Hematopoietic multipotent progenitor cell treated with erythropoietin and hydrocortisone succinate and interleukin-3 and kit ligand, for 6 days (in vitro differentiated cells): Measurements from ENCODE around the gene FOXL2.
A peak's percentile ranks its signal among the peaks of the same experiment; 100 is the strongest.

Experiments used
- DNase-seq: peaks from one replicate; pipeline ENCODE4 v3.0.0-alpha.2; 2015

FOXL2 gene

DNA sequence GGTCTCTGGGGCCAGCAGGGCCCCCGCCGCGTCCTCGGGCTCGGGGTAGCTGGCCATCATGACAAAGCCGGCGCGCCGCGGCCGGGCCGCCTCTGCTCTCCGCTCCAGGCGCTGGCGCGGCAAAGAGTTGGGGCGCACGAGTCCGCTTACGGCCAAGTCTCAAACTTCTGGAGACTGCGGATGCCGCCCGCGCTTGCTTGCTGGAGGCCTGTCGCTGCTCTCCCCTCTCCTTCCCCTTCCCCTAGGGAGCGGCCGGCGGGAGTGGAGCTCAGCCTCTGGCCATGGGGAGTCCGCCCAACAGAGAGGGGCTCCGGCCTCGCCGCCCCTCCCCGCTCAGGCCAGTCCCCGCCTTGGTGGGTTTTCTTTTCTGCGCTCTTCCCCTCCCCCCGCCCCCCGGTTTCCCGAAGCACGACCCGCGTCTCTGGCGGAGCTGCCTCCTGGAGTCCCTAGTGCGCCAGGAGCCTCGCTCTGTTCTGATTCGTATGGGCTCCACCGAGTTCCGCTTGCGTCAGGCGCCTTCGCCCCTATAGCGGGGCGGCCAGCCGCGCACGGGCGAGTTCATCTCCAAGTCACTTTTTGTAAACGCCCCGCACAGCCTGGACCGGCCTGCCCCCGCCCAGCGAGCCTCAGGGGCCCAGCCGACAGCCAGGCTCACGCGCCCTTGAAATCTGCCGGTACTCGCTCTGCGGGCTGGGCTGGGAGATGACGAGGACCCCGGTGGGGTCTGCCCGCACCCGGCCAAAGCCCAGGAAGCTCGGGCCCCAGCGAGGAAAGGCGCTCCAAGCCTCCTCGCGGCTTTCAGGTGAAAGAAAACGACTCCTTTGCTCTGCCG lies at the start of gene FOXL2, which contains the start of gene FOXL2NB:
Gene FOXL2, minus strand, starts transcription at position 475 of the 832 bp plus-strand sequence. Its CDS starts 415 bp downstream, at position 60.
Gene FOXL2NB, plus strand, starts transcription at position 555 of the 832 bp plus-strand sequence. Its CDS starts 148 bp downstream, at position 703.
- peak; percentile 51 for DNase-seq

DNA sequence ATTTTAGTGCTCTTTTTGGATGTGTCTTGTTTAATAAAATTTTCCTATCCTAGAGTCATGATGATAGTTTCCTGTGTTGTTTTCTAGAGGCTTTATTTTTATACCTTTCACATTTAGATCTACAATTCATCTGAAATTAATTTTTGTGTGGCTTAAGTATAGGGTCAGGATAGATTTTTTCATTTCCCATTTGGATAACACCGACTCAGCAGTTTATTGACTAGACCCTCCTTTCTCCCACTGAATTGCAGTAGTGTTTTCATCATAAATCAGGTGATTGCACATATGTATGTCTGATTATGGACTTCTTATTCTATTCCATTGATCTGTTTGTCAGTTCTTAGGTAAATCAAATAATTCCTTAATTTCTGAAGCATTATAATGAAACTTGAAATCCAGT lies 48.8 kb upstream of the FOXL2 start:
- no peak for DNase-seq

DNA sequence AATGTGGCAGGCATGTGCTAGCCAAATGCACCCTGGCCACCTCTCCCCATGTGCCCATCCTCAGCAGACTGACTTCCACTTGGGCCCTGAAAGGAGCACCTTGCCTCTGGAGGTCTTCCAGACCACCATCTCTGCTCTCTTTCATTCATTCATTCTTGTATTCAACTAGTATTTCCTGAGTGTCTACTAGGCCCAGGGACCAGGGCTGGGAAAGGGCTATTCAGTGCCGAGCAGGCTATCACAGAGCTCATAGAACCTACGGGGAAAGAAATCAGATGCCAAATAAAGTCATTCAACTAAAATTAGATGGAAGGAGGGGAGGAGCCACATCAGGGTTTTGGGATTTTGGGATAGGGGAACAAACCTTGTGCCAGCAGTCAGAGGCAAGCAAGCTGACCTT lies 40.2 kb upstream of the FOXL2 start:
- no peak for DNase-seq

DNA sequence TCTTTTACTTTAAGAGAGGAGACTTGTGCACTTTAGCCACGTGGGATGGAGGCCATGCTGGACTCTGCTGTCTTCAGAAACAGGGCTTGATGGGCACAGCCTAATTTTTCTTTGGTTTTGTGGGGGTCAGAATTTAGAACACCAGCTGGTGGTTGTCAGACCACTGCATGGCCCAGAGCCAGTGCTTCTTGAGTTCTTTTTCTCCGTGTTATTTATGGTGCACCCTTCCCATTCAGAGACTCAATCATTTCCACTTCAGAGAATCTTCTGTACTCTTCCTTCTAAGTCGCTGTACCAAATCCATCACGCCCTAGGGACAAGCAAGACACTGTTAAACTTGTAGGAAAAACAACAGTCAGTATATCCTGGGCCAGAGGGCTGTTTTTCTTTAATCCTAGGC lies 39.0 kb upstream of the FOXL2 start:
- no peak for DNase-seq

DNA sequence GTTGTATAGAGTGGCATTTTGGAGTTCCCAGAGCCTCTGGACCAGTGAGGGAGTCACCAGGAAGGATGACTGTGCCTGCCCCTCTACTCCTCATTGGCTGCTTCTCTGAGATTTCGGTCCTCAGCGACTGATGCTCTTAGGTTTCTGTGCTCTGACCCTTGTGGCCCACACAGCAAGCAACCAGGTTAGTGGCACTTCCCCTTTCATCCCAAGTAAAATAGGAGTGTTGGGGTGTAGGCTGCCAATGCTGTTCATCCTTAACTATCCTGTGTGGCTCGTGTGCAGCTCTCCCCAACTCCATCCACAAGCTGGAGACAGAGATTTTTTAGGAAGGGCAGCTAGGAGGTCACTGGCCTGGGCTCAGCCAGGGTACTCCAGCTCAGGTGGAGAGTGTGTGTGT lies 37.9 kb upstream of the FOXL2 start:
- DNase-seq, result no peak

DNA sequence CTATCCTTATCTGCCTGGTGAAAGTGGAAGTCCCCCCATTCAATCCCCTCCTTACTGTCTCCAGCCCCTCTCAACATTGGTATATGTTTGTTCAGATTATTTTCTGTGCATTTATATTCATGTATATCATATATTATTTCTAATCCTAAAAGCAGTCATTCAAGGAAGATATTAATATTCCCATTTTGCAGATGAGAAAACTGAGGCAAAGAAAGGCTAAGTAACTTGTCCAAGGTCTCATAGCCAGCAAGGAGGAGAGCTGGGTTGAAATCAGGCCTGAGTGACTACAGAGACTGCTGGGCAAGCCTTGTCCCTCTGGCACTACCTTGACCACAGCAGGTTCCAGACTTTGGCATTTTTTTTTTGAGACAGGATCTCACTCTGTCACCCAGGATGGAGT lies 29.1 kb upstream of the FOXL2 start:
- DNase-seq, result no peak

DNA sequence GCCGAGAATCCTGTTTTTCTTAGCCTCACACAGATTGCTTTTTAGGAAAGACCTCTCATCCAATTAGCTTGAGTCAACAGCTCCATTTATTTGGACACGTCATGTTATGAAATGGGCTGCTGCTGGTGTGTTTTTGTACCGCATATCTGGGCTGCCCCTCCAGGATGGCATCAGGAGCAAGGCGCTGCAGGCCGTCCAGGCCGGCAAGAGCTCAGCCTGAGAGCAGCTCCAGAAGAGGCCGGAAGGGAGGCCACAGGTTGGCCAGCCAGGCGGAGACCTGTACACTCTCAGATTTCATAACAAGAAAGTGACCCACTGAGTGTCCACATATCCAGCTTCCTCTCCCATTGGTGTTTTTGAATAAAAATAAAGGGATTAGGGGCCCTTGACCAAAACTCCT lies 28.4 kb upstream of the FOXL2 start:
- no peak for DNase-seq

DNA sequence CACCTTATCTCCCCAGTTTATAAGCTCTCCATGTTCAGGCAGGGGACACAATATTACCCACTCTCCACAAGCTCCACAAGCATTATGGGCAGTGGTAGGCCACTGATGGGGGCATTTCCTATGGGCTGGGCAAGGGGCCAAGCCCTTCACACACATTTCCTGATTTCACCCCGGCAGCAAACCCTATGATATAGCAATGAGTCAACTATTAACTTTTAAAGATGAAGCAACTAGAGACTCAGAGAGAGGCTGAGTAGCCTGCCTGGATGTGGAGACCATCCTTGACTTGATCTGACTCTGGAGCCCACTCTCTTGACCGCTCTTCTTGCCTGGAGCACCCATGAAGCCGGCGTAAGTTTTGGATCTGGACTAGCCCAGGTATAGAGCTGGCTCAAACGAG lies 27.5 kb upstream of the FOXL2 start:
- peak; percentile 10 for DNase-seq

DNA sequence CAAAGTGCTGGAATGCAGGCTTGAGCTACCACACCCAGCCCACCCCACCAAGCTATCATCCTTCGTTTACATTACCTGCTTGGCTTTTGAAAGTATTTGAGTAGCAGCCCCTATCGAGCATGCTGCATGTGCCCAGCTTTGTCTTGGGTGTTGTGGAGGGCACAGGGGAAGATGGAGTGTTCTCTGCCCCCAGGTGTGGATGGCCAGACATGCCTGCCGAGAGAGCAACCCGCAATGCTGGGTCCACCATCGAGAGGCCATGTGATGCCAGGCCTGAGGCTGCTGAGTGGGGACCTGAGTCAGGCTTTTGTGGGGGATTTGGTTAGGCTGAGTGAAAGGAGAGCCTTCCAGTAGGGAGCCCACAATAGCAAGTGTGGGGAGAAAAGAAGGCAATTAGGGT lies 26.0 kb upstream of the FOXL2 start:
- no peak for DNase-seq

DNA sequence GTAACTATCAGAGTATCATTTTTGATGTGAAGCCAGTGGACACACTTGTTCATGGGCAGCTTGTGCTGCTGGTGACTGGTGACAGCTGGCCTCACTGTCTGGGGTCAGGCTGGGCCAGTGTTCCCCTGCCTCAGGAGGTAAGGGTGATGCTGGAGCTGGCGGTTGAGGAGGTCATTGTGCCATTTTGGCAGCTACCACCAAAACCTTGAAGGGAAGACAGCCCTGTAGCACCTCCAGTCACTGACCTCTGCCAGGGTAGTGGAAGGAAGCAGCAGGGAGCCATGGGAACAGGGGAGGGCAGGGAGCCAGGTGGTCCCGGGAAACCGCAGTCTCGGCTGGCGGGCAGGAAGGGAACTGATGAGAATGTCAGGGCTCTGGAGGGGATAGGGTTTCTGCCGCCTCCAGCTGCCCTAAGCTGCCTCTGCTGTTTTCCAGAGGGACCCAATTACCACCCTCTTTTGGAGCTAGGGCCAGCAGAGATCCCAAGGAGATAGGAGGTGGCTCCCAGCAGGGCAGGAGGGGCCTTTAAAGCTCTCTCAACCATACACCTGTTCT lies 24.9 kb upstream of the FOXL2 start:
- DNase-seq, result no peak

DNA sequence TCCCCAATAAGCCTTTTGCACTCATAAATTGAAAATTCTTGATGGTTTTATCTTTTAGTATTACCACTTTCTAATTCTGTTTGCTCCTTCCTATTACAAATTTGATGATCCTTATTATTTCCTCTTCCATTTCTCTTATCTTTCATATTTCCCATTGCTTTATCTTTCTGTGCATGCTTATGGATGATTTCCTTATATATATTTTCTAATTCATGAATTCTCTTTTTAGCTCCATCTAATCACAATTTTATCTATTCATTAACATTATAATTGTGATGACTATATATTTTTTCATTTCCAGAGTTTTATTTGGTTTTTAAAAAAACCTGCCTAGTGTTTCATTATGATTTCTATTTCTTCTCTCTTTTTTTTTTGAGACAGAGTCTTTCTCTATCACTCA lies 18.0 kb upstream of the FOXL2 start:
- no peak for DNase-seq

DNA sequence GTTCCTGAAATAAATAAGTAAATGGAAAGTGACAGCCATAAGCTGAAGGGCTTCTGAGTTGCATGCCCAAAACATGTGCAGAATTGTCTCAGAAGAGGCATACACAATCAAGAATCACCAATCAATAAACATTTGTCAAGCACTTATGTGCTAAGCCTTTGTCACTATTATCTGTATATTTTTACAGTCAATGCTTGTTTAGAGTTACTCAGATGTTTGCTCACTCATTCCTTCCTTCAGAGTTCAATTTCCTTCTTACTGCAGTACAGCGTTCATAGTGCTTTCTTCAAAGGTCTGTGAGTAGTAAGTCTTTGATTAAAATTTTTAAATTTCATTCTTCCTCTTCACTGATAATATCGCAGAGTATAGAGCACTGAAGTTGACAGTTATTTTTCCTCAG lies 17.3 kb upstream of the FOXL2 start:
- no peak for DNase-seq

DNA sequence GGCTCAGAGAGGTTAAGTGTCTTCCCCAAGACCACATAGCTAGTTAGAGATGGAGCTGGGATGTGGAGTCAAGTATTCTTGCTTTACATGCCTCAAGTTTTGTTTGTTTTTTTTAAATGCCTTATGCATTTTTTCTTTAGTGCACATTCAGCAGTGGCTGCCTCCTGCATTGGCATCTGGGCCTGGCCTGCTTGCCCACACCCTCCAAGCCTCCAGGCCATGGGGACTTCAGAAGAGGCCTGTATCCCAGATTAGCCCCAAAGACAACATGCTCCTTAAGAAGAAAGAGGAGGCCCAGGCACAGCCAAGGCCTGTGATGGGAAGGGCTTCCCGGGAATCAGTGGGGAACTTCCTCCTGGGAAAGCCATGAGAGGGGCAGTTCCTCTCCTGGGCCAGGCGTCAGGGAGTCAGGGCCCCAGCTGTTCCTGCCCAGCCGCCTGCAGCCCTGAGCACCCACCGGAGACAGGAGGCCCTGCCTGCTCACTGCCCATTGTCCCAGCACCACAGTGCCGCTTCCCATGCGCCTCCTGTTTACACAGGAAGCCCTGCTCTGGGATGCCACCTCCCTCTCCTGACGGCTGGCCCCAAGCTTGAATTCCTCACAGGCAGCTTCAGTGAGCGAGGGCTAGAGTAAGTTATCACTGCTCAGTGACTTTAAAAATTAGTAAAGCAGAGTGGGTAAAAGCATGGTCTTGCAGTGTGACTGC lies 16.1 kb upstream of the FOXL2 start:
- DNase-seq, result no peak

DNA sequence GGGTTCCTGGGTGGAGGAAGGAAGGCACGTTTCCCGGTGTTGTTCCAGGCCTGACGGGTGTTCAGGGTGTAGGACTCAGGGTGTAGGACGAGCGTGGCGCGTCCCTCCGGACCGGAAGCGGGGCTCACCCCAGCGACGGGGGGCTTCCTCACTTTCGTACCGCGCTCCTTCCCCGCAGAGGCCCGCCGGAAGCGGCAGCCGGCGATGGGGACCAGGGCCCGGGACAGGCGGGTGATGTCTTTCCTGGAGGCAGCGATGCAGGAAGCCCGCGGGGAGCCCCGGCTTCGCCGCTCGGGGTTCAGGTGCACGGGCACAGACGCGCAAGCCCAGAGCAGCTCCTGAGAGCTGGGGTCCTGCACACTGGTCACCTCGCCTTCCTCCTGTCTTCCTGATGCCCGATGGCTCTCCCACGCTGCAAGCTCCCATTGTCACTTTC lies 13.5 kb upstream of the FOXL2 start:
- no peak for DNase-seq

DNA sequence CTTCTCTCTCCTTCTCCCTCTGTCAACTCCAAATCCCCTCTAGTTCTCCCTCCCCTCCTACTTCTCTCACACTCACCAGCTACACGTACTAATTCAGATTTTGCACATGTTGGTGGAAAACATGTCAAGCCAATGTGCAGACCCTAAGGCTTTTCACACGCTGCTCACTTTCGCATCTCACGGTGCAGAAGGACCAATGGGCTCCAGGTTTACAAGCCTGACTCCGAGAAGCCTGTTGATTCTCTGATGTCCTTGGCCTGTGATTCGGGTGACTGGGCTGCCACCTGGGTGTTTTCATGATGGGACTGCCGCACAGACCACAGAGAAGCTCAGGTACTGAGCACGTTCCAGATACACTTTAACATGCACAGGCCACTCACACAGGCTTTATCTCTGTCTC lies 3.8 kb upstream of the FOXL2 start:
- DNase-seq, result no peak

DNA sequence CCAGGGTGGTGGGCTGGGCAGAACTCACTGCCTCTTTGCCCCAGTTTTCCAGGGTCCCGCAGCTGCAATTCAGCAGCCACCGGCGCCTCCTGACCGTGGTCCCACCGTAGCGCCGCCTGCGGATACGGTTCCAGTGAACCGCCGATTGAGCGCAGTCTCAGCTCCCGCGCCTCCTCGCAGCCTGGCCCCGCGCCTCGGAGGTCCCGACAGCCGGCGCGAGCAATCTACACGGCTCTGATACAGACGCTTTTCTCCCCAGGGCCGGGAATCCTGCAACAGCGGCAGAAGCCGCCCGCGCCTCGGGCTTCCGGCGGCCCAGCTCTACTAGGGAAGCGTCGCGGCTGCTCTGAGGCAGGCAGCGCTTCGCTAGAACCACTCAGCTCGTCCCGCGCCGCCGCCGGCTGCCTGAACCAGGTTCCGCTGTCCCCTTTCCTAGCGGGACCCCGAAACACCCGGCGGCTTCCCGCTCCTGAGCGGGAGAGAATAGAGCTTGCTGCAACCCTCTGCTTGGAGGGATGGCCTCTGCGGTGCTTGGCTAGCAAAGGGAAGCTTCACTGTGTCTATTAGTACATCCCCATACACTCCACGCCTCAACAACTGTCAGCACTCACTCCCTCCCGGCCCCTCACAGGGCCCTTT lies 3.2 kb upstream of the FOXL2 start:
- no peak for DNase-seq

DNA sequence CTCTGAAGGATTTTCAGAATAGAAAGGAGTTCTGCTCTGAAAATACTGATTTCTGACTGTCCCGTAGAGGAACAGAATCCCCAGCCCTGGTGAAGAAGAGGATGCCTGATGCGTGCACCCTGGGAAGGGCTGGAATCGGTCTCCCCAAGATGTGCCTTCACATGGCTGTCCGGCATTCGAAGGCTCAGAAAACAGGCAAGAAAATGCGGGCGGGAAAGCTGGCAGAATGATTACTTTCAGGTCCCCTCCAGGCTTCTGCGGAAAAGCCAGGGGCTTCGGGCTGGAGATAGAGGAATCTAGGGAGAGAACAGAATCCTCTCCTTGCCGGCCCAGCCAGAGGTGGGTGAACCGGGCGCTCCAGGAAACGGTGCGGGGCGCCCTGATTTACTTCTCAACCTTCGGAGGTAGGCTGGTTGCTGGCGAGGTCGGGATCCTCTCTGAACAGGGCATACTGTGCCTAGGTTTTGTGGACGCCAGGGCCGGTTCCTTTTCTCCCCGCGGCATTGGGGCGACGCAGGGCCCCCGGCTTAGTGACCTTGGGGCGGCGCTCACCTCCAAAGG lies 2.6 kb upstream of the FOXL2 start:
- DNase-seq, result no peak

DNA sequence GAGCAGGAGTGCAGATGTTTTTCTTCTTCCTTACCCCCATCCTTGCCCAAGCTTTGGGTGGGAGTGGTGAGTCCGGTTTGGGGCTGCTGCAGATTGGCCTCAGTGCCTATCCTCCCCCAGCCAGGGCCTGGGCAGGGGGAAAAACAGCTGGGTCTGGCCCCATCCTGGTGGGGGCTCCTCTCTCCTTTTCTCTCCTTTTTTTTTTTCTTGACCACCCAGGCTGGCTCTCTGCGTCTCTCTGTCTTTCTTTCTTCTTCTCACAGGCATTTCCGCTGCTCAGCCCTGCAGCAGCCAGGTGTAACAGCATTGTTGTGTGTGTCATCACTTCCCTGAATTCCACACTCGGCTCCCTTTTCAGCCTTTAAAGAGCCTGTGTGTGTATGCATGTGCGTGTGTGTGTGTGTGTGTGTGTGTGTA lies 2.1 kb upstream of the FOXL2 start:
- no peak for DNase-seq

DNA sequence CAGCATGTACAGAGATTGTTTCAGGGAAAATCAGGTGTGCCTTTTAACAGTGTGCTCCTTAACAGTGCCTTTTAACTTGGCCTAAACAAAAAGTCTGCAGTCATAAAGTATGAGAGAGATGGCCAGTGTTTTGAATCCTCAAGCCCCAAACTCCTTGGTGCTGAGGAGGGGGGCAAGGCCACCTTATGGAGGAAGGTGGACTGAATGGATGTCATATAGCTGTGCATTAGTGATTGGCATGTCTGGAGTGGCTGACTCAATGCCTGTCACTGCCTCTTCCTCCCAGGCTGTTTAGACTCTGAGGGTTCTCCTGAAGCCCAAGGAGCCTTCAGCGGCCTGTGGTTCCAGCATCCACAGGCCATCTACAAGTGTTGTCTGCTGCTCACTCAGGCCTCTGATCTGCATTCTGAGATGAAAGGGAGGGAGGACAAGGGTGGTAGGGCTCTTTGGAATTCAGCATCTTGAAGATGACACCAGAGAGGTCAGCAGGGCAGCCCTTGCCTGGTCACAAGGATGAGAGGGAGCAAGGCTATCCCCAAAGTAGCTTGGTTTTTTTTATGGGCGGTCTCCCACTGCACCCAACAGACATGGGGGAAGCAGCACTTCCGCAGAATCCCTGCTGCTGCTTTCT lies 1.5 kb upstream of the FOXL2 start:
- DNase-seq, result no peak

DNA sequence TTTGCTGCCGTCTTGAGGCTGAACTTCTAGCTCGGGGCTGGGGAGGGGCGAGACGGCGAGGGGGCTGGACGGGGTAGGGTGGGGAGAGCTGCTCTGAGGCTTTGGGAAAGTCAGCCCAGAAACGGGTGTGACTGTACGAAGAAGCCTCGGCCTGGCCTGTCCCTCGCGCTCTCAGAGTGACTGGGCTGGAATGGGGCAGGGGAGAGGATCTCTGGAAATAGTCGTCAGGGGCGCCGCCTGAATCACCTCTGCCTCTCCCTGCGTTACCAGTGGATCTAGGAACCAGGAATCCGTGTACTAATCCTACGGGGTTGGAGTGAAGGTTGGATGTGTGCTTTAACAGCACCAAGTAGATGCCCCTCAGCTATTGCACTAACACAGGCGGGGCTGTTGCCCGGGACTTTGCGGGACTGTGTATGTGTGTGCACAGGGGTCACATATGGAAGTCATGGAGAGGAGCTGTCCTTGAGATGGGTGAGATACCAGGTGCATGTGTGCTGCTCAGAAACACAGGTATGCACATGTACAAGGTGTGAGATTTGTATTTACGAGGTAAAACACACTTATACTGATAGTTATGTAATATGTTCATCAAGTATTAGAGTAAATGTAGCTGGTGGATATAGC lies 671 bp upstream of the FOXL2 start:
- no peak for DNase-seq

DNA sequence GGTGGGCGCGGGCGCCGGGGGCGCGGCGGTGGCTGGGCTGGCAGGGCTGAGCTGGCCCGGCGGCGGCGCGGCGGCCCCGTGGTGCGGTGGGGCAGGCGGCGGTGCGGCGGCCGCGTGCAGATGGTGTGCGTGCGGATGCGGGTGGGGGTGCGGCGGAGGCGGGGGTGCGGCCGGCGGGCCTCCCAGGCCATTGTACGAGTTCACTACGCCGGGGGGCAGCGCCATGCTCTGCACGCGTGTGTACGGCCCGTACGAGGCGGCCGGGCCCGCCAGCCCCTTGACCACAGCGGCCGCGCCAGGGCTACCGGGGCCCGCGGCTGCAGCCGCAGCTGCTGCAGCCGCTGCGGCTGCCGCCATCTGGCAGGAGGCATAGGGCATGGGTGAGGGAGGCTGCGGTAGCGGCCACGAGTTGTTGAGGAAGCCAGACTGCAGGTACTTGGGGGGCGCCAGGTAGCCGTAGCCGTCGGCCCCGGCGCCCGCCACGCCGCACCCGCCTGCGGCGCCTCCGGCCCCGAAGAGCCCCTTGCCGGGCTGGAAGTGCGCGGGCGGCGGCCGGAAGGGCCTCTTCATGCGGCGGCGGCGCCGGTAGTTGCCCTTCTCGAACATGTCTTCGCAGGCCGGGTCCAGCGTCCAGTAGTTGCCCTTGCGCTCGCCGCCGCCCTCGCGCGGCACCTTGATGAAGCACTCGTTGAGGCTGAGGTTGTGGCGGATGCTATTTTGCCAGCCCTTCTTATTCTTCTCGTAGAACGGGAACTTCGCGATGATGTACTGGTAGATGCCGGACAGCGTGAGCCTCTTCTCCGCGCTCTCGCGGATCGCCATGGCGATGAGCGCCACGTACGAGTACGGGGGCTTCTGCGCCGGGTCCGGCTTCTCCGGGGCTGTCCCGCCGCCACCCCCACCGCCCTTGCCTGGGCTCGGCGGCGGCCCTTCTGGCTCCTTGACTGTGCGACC lies 951 bp downstream of the FOXL2 start:
- peak; percentile 72 for DNase-seq
